Measurements from ENCODE around the gene PTPRN2.
"Not testable (repeated sequence)": the region's sequence is repeated elsewhere in the genome, so short reads cannot be mapped to it uniquely, and the experiment has no call there.

Gene PTPRN2

DNA sequence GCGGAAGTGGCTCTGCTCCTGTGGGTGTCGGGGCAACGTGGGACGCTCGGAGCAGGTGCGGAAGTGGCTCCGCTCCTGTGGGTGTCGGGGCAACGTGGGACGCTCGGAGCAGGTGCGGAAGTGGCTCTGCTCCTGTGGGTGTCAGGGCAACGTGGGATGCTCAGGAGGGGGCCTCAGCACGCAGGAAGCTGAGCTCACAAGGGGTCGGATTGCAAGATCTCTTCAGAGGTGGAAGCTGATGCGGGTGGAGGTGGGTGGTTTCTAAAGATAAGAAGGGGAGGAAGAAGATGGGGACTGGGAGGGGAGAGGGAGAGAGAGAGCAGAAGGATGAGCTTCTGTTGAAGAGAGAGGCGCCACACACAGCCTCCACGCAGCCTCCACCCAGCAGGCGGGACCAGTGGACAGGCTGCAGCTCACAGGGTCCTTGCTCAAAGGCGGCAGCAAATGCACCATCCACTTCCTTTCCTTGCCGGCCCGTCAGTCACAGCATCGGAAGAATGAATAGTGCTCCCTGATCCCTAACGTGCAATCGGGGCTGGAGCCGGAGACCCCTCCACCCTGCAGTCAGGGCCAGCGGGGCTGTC lies 78.7 kb downstream of the PTPRN2 start:
- DNase-seq = no peak

DNA sequence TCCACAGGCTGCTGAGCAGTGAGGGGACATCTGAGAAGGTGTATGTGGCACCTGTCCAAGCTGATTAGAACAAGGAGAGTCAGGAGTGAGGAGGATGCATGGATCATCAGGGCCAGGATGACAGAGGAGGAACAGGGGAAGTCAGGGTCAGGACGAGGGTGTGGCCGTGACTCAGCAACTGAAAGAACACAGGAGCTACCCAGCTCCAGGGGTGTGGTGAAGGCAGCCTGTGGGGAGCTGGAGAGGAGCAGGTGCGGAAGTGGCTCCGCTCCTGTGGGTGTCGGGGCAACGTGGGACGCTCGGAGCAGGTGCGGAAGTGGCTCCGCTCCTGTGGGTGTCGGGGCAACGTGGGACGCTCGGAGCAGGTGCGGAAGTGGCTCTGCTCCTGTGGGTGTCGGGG lies 79.3 kb downstream of the PTPRN2 start:
- not testable (repeated sequence) for DNase-seq

DNA sequence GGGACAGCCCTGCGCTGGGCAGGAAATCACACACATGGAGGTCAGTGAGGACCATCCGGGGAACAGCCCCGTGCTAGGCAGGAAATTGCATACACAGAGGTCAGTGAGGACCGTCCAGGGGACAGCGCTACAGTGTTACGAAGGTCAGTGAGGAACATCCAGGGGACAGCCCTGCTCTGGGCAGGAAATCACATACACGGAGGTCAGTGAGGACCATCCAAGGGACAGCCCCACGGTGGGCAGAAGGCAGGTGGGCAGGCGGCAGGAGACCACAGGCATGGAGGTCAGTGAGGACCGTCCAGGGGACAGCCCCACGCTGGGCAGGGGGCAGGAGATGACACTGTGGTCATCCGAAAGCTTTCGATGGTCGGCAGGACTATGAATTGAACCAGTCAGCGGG lies 79.7 kb downstream of the PTPRN2 start:
- DNase-seq = no peak

DNA sequence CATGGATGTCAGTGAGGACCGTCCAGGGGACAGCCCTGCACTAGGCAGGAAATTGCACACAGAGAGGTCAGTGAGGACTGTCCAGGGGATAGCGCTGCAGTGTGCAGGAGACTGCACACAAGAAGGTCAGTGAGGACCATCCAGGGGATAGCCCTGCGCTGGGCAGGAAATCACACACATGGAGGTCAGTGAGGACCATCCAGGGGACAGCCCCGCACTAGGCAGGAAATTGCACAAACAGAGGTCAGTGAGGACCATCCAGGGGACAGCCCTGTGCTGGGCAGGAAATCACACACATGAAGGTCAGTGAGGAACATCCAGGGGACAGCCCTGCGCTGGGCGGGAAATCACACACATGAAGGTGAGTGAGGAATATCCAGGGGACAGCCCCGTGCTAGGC lies 80.4 kb downstream of the PTPRN2 start:
- not testable (repeated sequence) for DNase-seq

DNA sequence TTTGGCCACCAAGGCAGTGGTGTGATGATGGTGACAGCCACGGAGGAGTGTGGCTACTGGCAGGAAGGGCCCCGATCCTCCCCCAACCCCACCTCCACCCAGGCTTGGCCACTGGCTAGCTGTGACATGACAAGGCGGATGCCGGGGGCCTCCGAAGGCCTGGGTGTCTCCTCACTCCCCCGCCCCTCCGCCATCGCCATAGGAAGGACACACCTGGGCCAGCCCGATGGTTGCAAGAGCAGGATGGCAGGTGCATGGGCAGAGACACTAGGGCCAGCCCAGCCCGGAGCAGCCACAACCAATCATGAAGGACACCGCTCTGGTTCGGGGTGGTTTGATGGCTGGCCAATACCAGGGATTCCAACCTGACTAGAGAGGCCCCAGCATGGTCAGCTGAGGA lies 81.0 kb downstream of the PTPRN2 start:
- DNase-seq = no peak

DNA sequence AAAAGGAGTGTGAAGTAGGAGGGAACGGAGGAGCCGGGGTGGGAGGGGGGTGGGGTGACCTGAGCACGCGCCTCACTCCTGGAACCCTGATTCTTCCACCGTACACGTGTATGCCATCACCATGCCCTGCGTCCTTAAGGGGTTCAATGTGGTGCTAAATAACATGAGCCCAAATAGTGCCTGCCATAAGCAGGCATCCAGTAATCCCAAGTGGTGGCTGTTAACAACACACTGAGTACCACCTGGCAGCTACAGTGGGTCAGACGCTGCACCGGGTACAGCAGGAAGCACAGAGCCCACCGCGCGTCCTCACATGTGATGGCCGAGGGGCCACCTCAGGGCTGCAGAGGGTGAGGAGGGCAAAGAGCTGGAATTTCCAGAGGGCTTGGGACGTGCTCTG lies 81.9 kb downstream of the PTPRN2 start:
- DNase-seq = no peak

DNA sequence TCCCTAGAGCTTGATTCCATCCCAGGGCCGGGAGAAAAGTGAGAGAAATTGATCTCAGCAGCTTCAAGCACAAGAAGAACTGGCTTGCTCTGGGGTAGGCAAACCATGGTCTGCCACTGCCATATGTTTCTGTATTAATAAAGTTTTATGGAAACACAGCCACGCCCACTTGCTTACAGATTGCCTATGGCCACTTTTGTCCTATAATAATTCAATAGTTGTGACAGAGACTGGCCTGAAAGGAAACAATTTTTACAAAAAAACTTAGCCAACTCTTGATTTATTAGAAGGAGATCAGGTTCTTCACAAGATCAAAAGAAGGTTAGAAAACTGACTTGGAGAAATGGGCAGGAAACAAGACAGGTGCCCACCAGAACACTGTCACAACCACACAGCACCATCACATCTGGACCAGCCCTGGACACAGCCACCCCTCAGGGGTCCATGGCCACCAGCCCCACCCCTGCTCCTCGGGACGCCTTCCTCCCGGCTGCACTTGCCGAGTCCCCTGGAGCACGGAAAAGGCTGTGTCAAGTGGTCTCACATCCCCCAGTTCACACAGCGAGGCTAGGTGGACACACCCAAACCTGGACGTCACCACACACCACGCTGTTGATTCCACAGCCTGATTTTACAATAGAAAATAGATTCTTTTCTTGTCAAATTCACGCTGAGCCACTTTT lies 85.4 kb downstream of the PTPRN2 start:
- DNase-seq = no peak

DNA sequence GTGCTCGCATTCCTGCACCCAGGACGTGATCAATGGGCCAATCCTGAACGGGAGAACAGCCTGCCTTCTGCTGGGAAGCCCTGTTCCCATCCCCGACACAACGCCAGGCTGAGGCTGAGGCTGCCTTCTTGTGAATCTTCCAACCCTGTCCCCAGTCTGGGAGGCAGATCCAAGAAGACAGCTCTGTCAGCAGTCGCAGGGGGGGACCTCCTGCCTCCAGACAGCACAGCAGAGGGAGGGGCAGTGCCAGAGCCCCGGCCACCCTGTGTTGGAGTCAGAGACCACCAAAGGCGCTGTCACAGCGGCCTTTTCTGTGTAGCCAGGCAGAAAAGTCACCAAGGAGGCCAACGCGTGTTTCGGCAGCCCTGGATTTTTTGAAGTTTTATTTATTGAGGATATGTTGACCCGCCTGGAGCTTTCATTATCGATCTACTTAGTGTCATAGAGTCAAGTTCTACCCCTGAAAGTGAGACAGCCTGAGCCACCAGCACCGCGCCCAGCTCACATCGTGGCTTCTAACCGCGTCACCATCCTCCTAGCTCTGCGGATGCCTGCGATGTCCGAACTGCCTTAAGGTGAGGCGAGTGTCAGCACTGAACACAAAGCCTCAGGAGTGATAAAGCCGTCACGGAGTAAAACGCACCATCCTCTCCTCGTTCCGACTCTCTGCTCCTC lies 86.1 kb downstream of the PTPRN2 start:
- DNase-seq = no peak

DNA sequence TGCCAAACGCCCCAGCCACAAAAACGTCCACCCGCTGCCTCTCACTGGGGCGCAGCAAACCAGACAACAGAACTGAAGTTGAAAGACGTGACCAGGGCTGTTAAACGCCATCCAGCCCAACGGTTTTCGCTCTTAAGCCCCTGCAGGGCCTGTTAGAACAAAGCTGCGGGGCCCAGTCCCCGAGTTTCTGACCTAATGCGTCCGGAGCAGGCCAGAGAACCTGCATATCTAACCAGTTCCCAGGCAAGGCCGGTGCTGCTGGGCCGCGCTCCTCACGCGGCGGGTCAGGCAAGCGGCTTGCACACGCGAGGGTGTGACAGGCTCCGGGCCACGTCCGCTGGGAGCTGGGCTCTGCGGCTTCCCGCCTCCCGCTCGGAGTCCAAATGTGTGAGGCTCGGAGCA lies 87.0 kb downstream of the PTPRN2 start:
- DNase-seq = no peak

DNA sequence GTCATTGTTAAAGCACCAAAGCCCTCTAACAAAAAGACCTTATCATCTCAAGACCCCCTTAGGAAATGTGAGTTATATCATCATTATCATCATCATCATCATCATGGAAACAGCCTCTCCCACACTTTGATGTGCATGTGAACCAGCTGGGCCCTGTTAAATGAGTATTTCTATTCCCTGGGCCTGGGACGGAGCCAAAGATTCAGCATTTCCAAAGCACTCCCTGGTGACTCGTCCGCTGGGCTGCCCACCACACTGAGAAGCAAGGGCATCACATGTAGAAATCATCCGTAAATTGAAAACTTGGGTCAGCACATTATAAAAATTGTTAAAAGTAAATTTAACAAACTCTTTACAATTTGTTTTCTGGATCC lies 88.6 kb downstream of the PTPRN2 start:
- no peak for DNase-seq

DNA sequence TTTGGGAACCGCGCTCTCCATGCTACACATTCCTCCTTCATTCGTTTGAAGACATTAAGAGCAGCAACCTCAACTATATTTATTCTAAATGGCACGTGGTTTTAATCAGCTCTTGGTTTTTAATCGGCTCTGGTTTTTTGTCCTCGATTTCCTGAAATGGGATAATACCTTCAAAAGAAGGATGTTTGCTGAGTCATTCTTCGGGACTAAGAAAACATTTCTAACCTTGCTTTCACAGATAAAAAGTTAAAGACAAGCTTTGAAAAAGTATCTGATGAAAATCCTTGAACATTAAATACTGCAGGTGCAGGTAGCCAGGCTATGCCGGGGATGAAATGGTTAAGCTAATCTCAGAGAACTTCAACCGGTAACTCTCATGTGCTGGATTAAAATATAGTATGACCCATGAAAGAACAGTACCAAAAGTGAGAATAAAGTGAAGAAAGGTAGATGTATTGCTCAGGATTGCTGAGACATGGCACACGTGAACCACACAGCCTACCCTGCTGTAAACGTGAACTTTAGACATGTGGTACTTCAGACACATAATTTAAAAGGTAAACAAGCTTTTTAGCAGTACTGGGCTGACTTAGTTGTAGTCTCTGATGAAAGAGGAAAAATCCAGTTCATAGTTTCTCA lies 89.1 kb downstream of the PTPRN2 start:
- DNase-seq = no peak

DNA sequence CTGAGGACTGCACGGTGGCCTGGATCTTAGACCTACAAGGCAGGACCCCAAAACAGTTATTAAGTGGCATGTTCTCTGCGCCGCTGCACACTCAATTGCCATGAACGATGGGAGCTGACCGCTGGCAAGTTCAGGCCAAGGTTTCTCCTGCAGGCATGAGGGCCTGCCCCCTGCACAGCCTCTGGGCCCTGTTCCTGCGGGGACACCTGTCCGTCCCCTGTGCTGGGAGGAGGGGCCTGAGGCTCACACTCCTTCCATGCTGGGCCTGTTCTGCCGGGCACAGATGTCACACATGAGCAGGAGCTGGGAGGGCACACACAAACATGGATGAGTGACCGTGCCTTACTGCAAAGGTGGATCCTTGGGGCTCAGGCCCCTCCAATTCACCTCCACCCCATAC lies 90.0 kb downstream of the PTPRN2 start:
- no peak for DNase-seq

DNA sequence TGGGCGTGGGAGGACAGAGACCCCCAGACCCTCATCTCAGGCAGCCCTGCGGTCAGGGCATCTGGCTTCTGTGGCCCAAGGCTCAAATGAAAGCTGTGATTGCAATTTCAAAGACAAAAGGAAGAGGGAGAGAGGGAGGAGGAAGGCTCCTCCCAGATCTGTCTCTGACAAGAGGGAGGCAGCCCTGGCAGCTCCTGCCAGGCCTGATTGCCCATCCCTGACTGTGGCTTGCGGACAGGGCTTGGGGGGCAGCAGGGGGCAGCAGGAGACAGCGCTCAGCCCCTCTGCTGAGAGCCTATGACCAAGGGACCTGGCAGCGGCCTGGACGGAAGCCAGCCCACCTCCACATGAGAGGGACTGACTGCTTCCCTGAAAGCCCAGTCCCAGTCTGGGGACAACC lies 91.8 kb downstream of the PTPRN2 start:
- no peak for DNase-seq

DNA sequence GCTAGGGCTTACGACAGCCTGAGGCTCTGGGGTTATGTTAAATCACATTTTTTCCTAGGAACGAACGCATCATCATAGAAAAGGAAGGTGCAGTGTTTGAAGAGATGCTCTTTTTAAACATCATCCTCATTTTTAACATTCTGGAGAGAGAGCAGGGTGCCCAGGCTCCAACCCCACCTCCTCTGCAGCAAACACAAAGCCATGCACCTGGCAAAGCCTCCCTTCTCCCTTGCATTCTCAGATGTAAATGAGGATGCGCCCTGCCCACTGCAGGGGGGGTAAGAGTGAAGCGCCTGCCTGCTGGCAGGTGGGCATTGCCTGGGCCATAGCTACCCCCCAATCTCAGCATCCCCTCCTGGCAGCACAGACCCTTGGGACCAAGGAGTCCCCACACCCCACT lies 92.4 kb downstream of the PTPRN2 start:
- no peak for DNase-seq

DNA sequence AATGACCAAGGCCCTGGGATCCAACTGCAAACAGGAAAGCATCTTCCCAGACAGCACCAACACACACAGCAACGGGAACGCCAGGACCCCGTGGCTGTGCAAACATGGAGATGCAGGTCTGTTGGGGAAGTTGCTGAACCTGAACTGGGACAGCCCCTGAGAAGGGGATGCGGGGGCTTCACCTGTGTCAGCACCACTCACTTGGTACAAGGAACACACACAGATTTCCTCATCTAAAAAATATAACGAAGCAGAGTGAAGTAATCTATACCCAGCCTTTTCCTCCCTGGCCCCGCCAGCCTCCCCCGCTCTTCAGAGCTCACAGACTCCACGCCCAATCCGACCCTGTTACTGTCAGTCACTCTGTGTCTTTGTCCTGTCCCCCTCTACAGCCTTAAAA lies 93.0 kb downstream of the PTPRN2 start:
- DNase-seq = no peak

DNA sequence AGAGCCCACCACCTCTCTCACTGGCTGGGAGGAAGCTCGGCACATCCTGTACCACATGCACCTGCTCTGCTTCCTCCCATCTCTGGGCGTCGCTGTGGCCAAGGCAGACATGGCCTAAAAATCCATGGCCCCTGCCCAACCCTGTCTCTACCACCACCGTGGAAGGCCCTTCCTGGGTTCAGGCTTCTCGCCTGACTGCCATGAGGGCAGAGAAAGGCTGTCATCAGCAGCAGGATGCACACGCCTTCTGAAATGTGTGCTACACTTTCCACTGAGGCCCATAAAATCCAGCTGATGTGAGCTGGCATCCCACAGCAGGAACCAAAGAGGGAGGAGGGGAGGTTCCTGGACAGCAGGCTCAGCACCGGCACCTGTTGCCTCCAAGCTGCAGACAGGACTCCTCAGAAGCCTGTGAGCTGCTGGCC lies 93.4 kb downstream of the PTPRN2 start:
- DNase-seq = no peak

DNA sequence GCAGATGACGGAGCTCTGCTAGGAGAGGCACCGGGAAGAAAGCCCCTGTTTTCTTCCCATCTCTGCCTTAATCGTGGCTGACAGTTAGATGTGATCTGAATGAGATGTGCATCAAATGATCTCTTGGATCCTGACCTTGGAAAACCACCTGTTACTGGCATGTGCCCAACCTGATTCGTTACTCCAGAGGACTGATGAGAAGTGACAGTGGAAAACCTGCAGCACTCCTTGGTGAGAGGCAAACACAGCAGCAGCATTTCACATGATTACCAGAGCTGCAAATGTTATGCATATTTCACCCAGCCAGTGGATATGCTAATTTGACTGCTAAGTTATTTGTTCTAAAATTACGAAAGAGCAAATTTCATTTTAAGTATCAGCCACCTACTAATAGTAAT lies 95.3 kb downstream of the PTPRN2 start:
- DNase-seq = no peak

DNA sequence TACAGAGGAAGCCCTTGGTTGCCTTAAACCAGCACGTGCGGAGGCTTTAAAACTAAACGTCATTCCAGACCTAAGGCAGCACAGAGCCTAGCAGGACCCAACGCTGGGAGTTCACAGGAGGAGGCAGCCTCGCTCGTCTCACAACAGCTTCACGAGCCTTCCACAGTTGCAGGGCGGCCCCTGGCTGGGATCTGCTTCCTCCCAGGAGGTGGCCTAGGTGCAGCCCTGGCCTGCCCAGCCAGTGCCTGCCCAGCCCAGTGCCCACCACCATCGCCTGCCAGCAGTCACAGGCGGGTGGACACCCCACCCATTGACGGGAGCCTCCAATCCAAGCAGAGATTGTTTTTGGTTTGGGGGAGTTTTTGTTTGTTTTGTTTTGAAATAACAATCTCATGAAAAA lies 96.5 kb downstream of the PTPRN2 start:
- DNase-seq = no peak

DNA sequence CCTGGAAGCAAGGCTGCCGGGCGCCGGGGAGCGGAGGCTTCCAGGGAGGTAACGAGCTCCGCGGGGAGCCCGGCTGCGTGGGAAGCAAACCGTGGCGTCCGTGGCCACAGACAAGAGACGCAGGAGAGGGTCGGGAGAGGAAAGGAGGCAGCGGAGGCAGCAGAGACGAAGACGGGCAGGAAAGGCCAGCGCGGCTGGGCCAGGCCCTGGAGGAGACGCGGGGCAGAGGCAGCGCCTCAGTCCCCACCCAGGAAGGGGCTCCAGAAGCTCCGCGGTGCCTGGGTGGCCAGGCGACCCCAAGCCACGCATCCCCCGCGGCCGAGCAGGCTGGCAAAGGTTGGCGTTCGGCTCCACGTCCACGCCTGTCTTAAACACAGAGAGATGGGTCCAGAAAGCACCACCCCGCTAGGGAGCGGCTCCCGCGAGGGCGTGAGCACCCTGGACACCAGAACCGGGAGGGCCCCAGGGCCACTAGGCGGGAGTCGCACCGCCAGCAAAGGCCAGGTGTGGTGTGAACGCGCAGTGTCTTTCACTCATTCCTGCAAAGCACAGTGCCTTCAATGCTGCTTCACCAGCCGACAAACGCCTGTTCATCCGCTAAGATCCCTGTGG lies 97.3 kb downstream of the PTPRN2 start:
- DNase-seq = no peak

DNA sequence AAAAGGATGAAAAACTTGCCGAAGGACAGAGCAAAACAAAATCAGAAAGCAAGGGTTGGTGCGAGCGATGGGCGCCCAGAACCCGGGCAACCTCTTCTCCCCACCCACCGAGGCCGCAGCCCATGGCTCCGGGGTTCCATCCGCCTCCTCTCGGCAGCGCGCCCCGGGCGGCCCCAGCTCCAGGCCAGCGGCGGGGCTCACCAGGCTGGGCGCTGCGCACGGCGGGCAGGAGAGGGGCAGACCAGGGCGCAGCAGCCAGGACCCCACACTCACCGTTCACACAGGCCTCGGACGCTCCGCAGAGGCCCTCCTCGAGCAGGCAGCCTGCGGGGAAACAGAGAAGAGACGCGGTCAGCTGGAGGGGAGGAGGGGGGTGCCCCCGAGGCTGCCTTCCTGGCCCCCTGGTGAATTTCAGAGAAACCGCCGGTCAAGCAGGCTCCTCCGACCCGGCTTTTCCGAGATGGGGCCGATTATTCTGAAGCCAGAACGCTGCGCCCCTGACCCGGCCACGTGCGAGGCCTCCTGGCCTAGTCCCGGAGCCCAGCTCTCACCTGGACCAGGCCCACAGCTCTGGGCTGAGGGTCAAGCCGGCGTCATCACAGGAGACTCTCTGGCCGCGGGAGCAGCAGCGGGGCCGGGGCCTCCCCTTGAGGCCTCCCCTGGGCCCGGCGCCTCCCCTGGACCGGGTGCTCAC lies 98.0 kb downstream of the PTPRN2 start:
- no peak for DNase-seq

DNA sequence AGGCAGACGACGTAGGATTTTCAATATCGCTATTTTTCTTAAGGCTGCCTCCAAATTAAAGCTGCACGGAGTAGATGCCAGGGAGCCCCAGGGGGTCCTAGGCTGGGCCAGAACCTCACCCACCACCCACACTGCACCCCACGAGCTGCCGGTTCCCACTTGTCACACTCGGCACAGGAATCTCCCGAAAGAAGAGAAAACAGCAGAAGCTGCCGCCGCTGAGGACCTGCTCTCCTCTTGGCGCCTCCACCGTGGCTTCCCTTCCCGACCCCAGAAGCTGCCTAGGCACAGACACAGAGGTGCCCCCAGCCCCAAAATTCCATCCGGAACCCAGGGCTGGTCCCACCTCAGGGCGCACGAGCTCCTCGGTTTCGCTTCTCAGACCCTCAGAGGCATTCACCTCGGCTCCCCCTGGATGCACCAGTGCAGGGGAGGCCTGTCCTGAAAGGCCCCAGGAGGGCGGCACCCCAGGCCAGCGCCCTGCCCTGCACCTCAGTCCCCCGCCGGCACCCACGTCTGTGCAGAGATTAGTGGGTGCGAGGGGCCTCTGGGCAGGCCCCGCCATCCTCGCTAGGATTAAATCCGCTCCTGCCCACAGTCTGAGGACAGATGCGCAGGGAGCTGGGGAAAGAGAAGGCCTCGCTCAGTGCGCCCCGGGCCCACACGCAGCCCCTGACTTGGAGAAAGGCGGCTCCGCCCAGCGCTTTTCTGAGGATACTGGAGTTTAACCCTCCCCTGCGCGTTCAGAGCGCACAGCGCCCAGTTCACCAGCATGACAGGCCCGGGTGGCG lies 99.2 kb downstream of the PTPRN2 start:
- no peak for DNase-seq

DNA sequence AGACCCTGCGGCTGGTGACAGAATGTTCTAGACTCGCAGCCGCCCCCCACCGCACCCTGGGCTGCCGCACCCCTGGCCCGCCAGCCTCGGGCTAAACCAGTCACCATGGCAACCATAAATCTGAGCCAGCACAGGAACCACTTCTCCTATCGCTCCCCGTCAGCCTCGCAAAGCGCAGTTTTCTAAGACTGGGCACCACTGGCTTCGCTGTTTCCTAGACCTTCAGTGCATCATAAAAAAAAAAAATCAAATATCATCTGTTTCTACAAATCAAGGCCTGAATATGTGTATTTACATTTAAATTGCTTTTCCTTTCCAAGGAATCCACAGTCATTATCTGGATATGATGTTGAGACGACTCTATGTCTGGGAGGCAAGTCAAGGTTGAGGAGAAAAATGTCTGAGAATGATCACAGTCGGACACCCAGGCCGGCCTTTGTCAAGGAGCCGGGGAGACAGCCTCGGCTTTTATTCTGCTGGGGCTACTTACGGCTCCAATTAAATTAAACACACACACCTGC lies 99.9 kb downstream of the PTPRN2 start:
- no peak for DNase-seq
